DOHH2 (cell line): Measurements from ENCODE around the gene ZNF20.

ENCODE experiments used
- CTCF ChIP-seq: fragments of 200-600 bp; sonication (generic); IDR thresholded peaks from one replicate; pipeline ENCODE4 v1.5.1; 2014; ENCODE audit warnings: antibody characterized with exemption, mild to moderate bottlenecking, low read depth, low read length; ENCODE audit not compliant: poor library complexity, severe bottlenecking
- EZH2phosphoT487 ChIP-seq: fragments of 200-600 bp; sonication (generic); IDR thresholded peaks from 2 replicates; pipeline ENCODE4 v1.6.1; 2017; ENCODE audit warnings: borderline replicate concordance, mild to moderate bottlenecking, antibody characterized with exemption, low read length, moderate library complexity, mixed read lengths

DNA sequence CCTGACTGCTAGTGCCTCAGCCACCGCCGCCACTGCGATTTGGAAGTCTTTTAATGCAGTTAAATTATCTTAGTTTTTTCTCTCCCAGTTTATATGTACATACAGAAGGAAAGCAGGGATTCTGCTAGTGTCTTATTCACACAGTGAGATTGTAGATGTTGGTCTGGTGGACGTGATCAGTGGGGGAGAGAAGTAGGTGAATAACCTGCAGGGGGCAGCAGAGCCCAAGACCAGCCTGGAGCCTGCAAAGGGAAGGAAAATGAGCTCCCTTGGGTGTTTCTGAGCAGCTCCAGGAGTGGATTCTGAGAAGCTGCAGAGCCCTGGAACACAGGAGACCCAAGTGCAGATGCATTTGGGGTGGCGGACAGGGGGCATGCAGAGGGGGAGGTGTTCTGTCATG, 49.3 kb downstream of the ZNF20 start:
- TF ChIP-seq CTCF (peak; percentile 79), EZH2phosphoT487 (no peak)
